Measurements from ENCODE around the gene CAPZA1.

DNA sequence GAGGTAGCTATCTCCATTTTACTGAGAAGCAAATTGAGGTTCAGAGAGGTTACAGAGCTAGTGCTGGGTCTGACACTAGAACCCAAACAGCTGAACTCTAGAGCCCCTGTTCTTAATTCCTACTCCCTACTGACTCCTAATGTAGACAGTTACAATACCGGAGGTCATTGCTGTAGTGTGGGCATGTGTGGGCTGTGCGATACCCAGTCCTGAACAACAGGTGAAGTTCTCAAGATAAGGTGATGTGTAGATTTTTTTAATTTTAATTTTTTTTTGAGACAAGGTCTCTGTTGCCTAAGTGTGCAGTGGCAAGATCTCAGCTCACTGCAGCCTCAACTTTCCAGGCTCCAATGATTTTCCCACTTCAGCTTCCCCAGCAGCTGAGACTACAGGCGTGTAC is 88.9 kb downstream of the CAPZA1 start:
- TF ChIP-seq, protein P1, sequence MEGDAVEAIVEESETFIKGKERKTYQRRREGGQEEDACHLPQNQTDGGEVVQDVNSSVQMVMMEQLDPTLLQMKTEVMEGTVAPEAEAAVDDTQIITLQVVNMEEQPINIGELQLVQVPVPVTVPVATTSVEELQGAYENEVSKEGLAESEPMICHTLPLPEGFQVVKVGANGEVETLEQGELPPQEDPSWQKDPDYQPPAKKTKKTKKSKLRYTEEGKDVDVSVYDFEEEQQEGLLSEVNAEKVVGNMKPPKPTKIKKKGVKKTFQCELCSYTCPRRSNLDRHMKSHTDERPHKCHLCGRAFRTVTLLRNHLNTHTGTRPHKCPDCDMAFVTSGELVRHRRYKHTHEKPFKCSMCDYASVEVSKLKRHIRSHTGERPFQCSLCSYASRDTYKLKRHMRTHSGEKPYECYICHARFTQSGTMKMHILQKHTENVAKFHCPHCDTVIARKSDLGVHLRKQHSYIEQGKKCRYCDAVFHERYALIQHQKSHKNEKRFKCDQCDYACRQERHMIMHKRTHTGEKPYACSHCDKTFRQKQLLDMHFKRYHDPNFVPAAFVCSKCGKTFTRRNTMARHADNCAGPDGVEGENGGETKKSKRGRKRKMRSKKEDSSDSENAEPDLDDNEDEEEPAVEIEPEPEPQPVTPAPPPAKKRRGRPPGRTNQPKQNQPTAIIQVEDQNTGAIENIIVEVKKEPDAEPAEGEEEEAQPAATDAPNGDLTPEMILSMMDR (conservative IDR thresholded peaks at IDR 0.05 in 1 of 2, IDR thresholded peaks at IDR 0.05 in 1 of 2; ENCODE audit: low read depth in 1 of 2, low read length in 2 of 2) = no peak
- no peak for TF ChIP-seq EZH2 (IDR thresholded peaks at IDR 0.05; ENCODE audit: low read length, missing control alignments)
